ENCODE measurements around the gene PSMB10.

- TF ChIP-seq, protein P1, sequence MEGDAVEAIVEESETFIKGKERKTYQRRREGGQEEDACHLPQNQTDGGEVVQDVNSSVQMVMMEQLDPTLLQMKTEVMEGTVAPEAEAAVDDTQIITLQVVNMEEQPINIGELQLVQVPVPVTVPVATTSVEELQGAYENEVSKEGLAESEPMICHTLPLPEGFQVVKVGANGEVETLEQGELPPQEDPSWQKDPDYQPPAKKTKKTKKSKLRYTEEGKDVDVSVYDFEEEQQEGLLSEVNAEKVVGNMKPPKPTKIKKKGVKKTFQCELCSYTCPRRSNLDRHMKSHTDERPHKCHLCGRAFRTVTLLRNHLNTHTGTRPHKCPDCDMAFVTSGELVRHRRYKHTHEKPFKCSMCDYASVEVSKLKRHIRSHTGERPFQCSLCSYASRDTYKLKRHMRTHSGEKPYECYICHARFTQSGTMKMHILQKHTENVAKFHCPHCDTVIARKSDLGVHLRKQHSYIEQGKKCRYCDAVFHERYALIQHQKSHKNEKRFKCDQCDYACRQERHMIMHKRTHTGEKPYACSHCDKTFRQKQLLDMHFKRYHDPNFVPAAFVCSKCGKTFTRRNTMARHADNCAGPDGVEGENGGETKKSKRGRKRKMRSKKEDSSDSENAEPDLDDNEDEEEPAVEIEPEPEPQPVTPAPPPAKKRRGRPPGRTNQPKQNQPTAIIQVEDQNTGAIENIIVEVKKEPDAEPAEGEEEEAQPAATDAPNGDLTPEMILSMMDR (IDR thresholded peaks at IDR 0.05; ENCODE audit: low read depth, low read length), result no peak
- no peak for TF ChIP-seq EZH2phosphoT487 (IDR thresholded peaks at IDR 0.05; ENCODE audit: low read depth)
Measured at GRCh38 chr16:67971111-67971510, 34.5 kb upstream of the PSMB10 start.
